HFFc6 (cell line): ENCODE measurements around the gene ZMYM4. TPM values are rescaled to one million over a fixed set of nuclear protein-coding genes. Genes with fewer than 3 reads are reported as not detected.

Experiments used
- DNase-seq: peaks from one replicate; pipeline ENCODE4 v3.0.0-alpha.2; 2018
- H3K27ac Mint-ChIP-seq: 2 replicates; pipeline ENCODE4 v1.8.0; 2020; ENCODE audit warnings: mild to moderate bottlenecking, mixed read lengths
- H3K27me3 Mint-ChIP-seq: 2 replicates; pipeline ENCODE4 v1.8.0; 2021; ENCODE audit warnings: mild to moderate bottlenecking, moderate library complexity, mixed read lengths; ENCODE audit not compliant: insufficient read depth
- H3K36me3 Mint-ChIP-seq: 2 replicates; pipeline ENCODE4 v1.8.0; 2021; ENCODE audit warnings: low read depth, mixed read lengths
- H3K4me1 Mint-ChIP-seq: 2 replicates; pipeline ENCODE4 v1.8.0; 2020; ENCODE audit warnings: low read depth, mixed read lengths
- H3K4me3 Mint-ChIP-seq: 2 replicates; pipeline ENCODE4 v1.8.0; 2020; ENCODE audit warnings: mild to moderate bottlenecking, moderate library complexity, mixed read lengths
- H3K9me3 Mint-ChIP-seq: 2 replicates; pipeline ENCODE4 v1.8.0; 2020; ENCODE audit warnings: mild to moderate bottlenecking, mixed read lengths
- CTCF ChIP-seq: fragments of 200-600 bp; sonication (generic); IDR thresholded peaks from 2 replicates; pipeline ENCODE4 v1.5.0; 2021; ENCODE audit warnings: antibody characterized with exemption, mild to moderate bottlenecking
- total RNA-seq, 6 experiments: library from RNA; stranded (reverse); fragmentation: NEBNext Ultra II Directional; extraction: Animal tissue kit (Norgen Biotek cat#: 25700); gene quantifications; 2 replicates in 1 of 6; 3 replicates in 5 of 6; pipeline ENCODE4 v1.2.3, GENCODE V29; 2021

The ZMYM4 gene
- total RNA-seq, 6 experiments from 2014 or later, result 49.8 to 58.0 (median 52.5) TPM

GRCh38 chr1:35428360-35428759 is 159.9 kb downstream of the ZMYM4 start:
- no peak overlapping the region for H3K4me3 Mint-ChIP-seq
- TF ChIP-seq CTCF, result no peak
- H3K27ac Mint-ChIP-seq, result no peak overlapping the region; the same call in 1 of the 2 replicates
- no peaks in the 10 kb centered on the region for H3K9me3 Mint-ChIP-seq
- peaks cover 21% of the 10 kb centered on the region for H3K36me3 Mint-ChIP-seq
- DNase-seq, result no peak
- no peaks in the 10 kb centered on the region; the same call in none of the 2 replicates for H3K27me3 Mint-ChIP-seq
- peaks cover 7% of the 10 kb centered on the region; the same call in 1 of the 2 replicates for H3K4me1 Mint-ChIP-seq

- peaks cover 3% of the 10 kb centered on the region for H3K27me3 Mint-ChIP-seq
- H3K9me3 Mint-ChIP-seq, result no peaks in the 10 kb centered on the region
- no peak overlapping the region for H3K4me3 Mint-ChIP-seq
- H3K36me3 Mint-ChIP-seq, result peaks cover 21% of the 10 kb centered on the region
- DNase-seq, result no peak
- no peak for TF ChIP-seq CTCF
- peaks cover 5% of the 10 kb centered on the region; the same call in 1 of the 2 replicates for H3K4me1 Mint-ChIP-seq
- H3K27ac Mint-ChIP-seq, result no peak overlapping the region; the same call in 1 of the 2 replicates
Measured at GRCh38 chr1:35430762-35431161, 162.3 kb downstream of the ZMYM4 start.

- Mint-ChIP-seq H3K27me3 (peaks cover 3% of the 10 kb centered on the region), H3K9me3 (no peaks in the 10 kb centered on the region), H3K4me3 (no peak overlapping the region), H3K27ac (no peak overlapping the region), H3K36me3 (peaks cover 21% of the 10 kb centered on the region), H3K4me1 (peaks cover under 1% of the 10 kb centered on the region; the same call in 1 of the 2 replicates)
- no peak for DNase-seq
- TF ChIP-seq CTCF, result no peak
Measured at GRCh38 chr1:35431173-35431599, 162.7 kb downstream of the ZMYM4 start.

GRCh38 chr1:35432231-35432630 is 163.7 kb downstream of the ZMYM4 start:
- no peak for TF ChIP-seq CTCF
- Mint-ChIP-seq H3K9me3 (no peaks in the 10 kb centered on the region), H3K36me3 (peaks cover 21% of the 10 kb centered on the region), H3K27ac (no peak overlapping the region), H3K4me3 (no peak overlapping the region), H3K4me1 (no peaks in the 10 kb centered on the region), H3K27me3 (peaks cover 3% of the 10 kb centered on the region)
- no peak for DNase-seq

GRCh38 chr1:35433714-35434113 is 165.2 kb downstream of the ZMYM4 start:
- no peak for TF ChIP-seq CTCF
- no peak overlapping the region for H3K4me3 Mint-ChIP-seq
- no peaks in the 10 kb centered on the region for H3K9me3 Mint-ChIP-seq
- no peaks in the 10 kb centered on the region for H3K4me1 Mint-ChIP-seq
- no peak for DNase-seq
- H3K36me3 Mint-ChIP-seq, result peaks cover 21% of the 10 kb centered on the region
- peaks cover 8% of the 10 kb centered on the region for H3K27me3 Mint-ChIP-seq
- no peak overlapping the region for H3K27ac Mint-ChIP-seq

- Mint-ChIP-seq H3K27ac (no peak overlapping the region), H3K4me3 (no peak overlapping the region), H3K9me3 (no peaks in the 10 kb centered on the region), H3K36me3 (peaks cover 23% of the 10 kb centered on the region), H3K4me1 (no peaks in the 10 kb centered on the region), H3K27me3 (peaks cover 8% of the 10 kb centered on the region)
- no peak for DNase-seq
- TF ChIP-seq CTCF, result no peak
Measured at GRCh38 chr1:35434703-35435102, 166.2 kb downstream of the ZMYM4 start.
